ENCODE data around the gene C2CD5. TPM values are rescaled to one million over a fixed set of nuclear protein-coding genes. Genes with fewer than 3 reads are reported as not detected.
"Not testable (repeated sequence)": the region's sequence is repeated elsewhere in the genome, so short reads cannot be mapped to it uniquely, and the experiment has no call there.

Gene C2CD5
- total RNA-seq, 1 donor from 2014 or later = 14.5 TPM

DNA sequence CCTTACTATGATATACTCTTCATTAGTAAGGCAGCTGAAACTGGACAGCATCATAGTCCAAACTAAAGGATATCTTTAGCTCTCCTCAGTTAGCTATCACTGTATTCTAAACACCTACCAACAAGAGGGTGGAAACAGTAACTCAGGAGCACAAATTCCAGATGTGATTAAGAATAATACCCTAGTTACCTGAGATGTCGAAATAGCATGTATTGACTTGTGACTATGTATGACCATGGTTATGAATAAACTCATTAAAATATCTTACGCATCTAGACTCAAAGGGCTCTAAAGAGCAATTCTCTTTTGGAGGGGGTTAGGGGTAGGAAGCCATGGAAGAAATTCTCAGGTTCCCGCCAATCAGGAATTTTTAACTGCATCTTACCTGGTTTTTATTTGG lies 90.8 kb downstream of the C2CD5 start:
- no peak overlapping the region for H3K4me3 ChIP-seq (ENCODE audit: low read depth, low read length)
- TF ChIP-seq, protein P1, sequence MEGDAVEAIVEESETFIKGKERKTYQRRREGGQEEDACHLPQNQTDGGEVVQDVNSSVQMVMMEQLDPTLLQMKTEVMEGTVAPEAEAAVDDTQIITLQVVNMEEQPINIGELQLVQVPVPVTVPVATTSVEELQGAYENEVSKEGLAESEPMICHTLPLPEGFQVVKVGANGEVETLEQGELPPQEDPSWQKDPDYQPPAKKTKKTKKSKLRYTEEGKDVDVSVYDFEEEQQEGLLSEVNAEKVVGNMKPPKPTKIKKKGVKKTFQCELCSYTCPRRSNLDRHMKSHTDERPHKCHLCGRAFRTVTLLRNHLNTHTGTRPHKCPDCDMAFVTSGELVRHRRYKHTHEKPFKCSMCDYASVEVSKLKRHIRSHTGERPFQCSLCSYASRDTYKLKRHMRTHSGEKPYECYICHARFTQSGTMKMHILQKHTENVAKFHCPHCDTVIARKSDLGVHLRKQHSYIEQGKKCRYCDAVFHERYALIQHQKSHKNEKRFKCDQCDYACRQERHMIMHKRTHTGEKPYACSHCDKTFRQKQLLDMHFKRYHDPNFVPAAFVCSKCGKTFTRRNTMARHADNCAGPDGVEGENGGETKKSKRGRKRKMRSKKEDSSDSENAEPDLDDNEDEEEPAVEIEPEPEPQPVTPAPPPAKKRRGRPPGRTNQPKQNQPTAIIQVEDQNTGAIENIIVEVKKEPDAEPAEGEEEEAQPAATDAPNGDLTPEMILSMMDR (conservative IDR thresholded peaks at IDR 0.05; ENCODE audit: low read depth, low read length) = no peak
- no peak for DNase-seq (ENCODE audit: low read depth)

DNA sequence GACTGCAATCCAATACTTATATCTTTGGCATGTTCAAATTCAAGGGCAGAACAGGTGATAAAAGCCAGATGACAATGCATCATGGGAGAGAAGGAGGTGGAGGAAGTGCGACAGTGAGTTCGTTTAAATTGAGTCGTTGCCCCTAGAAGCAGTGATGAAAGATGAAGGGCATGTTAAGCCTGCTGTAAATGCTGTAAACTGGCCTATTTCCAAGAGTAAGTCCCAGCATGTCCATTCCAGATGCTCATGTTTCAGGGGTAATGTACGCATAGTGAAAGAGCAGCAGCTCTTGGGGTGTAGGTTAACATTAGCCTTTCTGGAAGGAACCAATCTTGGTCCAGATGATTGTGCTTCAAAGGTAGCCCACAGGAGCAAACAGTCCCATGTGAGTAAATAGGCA lies 97.1 kb downstream of the C2CD5 start:
- TF ChIP-seq, protein P1 (conservative IDR thresholded peaks at IDR 0.05; ENCODE audit: low read depth, low read length) = no peak
- H3K4me3 ChIP-seq (ENCODE audit: low read depth, low read length) = no peak overlapping the region
- DNase-seq (ENCODE audit: low read depth) = no peak

DNA sequence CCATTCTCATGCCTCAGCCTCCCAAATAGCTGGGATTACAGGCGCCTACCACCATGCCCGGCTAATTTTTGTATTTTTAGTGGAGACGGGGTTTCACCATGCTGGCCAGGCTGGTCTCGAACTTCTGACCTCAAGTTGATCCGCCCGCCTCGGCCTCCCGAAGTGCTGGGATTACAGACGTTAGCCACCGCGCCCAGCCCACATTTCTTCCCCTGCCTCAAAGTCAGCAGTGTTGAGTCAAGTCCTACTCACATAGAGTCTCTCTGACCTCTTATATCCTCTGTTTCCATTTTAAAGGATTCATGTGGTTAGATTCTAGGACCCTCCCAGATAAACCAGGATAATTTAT lies 100.1 kb downstream of the C2CD5 start:
- H3K4me3 ChIP-seq (ENCODE audit: low read depth, low read length) = not testable (repeated sequence)

DNA sequence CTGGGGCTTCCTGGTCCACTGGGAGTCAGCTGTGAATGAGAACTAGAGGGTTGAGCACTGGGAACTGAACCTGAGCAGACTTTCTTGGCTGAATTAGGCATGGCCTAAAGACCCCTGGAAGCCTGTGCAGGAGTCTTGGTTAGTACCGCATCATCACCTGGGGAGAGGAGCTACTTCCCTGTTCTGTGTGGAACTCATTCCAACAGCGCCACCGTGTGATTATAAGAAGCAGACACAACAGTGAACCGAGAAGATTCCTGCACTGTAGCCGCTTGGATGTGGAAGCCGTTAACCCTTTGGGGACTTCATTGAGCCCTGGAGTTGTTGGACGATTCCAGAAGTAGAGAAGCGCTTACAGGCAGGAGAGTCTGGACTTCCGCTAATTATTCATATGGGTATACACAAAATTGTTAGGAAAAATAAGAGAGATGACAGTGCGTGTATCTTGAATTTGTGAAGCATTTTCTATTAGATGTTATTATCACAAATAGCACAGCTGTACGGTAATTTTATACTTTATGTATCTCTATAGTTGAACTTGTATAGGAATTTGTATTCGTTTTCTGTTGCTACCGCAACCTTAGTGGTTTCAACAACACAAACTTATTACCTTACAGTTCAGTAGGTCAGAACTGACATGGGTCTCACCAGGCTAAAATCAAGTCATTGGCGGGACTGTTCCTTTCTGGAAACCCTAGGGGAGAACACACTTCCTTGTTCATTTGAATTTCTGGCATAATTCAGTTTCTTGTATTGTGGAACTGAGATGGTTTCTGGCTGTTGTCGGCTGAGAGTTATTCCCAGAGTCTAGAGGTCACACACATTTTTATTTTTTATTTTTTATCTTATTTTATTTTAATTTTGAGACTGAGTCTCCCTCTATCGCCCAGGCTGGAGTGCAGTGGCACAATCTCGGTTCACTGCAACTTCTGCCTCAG lies 100.7 kb downstream of the C2CD5 start:
- DNase-seq (ENCODE audit: low read depth) = no peak
- TF ChIP-seq, protein P1 (conservative IDR thresholded peaks at IDR 0.05; ENCODE audit: low read depth, low read length) = peak; percentile 82
- H3K4me3 ChIP-seq (ENCODE audit: low read depth, low read length) = no peak overlapping the region

More for the DNA sequence above, 100.1 kb downstream of the C2CD5 start:
- not testable (repeated sequence) for DNase-seq (ENCODE audit: low read depth)

DNA sequence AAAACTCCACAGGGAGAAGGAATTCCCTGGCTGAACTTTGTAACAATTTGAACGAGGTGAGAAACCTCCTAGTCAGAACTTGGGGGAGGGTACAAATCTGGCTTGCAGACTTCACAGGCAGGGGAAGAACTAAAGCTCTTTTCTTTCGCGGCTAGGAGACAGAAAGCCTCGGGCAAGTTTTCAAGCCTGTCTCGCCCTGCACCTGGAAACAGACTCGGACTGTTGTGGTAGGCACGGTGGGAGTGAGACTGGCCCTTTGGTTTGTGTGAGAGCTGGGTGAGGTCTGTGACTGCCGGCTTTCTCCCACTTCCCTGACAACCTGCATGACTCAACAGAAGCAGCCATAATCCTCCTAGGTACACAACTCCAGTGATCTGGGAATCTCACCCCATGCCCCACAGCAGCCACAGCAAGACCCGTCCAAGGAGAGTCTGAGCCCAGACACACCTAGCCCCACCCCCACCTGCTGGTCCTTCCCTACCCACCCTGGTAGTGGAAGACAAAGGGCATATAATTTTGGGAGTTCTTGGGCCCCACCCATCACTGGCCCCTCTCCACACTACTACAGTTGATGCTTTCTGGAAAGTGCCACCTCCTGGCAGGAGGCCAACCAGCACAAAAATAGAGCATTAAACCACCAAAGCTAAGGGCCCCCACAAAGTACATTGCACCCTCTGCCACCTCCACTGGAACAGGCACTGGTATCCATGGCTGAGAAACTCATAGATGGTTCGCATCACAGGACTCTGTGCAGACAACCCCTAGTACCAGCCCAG lies 107.1 kb downstream of the C2CD5 start:
- peak overlapping the region; percentile 42 for H3K4me3 ChIP-seq (ENCODE audit: low read depth, low read length)
- no peak for DNase-seq (ENCODE audit: low read depth)
- TF ChIP-seq, protein P1 (conservative IDR thresholded peaks at IDR 0.05; ENCODE audit: low read depth, low read length) = no peak

DNA sequence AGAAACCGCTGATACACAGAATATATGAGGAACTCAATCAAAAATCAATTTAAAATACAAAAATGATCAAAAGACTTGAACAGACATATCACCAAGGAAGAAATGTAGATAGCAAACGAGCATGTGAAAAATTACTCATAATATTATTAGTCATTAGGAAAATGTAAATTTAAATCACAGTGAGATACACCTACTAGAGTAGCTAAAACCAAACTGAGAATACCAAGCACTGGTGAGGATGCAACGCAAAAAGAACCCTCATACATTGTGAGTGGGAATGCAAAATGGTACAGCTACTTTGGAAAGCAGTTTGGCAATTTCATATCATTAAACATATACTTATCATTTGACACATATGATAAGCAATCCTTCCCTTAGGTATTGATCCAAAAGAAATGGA lies 108.8 kb downstream of the C2CD5 start:
- DNase-seq (ENCODE audit: low read depth) = no peak
- TF ChIP-seq, protein P1 (conservative IDR thresholded peaks at IDR 0.05; ENCODE audit: low read depth, low read length) = no peak
- no peak overlapping the region for H3K4me3 ChIP-seq (ENCODE audit: low read depth, low read length)

DNA sequence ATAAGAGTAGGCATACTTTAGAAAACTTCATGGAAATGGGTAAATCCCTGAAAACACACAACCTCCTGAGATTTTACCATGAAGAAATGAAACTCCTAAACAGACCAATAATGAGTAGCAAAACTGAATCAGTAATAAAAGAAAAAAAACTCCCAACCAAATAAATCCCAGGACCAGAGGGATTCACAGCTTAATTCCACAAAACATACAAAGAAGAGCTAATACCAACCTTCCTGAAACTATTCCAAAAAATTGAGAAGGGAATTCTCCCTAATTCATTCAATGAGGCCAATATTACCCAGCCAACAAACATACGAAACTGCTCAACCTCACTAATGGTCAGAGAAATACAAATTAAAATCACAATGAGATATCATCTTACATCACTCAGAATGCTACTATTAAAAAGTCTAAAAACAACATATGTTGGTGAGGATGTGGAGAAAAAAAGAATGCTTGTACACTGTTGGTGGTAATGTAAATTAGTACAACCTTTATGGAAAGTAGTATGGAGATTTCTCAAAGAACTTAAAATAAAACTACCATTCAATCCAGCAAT lies 112.6 kb downstream of the C2CD5 start:
- no peak for DNase-seq (ENCODE audit: low read depth)
- no peak overlapping the region for H3K4me3 ChIP-seq (ENCODE audit: low read depth, low read length)
- TF ChIP-seq, protein P1 (conservative IDR thresholded peaks at IDR 0.05; ENCODE audit: low read depth, low read length) = no peak

All from epithelial cell of proximal tubule (primary cell).